NB4 (cell line): Measurements from ENCODE around the gene ZNF469.

Experiments
- CTCF ChIP-seq: IDR thresholded peaks from one replicate; pipeline ENCODE4 v1.5.1; 2012; ENCODE audit warnings: low read depth, low read length
- MAX ChIP-seq: IDR thresholded peaks from 2 replicates; pipeline ENCODE4 v1.6.1; 2011; ENCODE audit warnings: low read depth, low read length

GRCh38 chr16:88428616-88429386 is 46.0 kb downstream of the ZNF469 start:
- TF ChIP-seq CTCF (no peak), MAX (no peak)
